Globus pallidus (tissue), 1 donor: ENCODE data around the gene CPNE9.
A peak's percentile ranks its signal among the peaks of the same experiment; 100 is the strongest.

Experiments
- DNase-seq: peaks from one replicate; pipeline ENCODE4 v3.0.0-alpha.2; 2015; ENCODE audit warnings: low spot score

Gene CPNE9

GRCh38 chr3:9686703-9687102 lies 16.9 kb upstream of the CPNE9 start:
- no peak for DNase-seq

GRCh38 chr3:9687514-9687913 lies 16.1 kb upstream of the CPNE9 start:
- no peak for DNase-seq

GRCh38 chr3:9688961-9689360 lies 14.7 kb upstream of the CPNE9 start:
- DNase-seq, result no peak

GRCh38 chr3:9689757-9690156 lies 13.9 kb upstream of the CPNE9 start:
- DNase-seq, result no peak

- peak; percentile 15 for DNase-seq
Measured at GRCh38 chr3:9690451-9691450, 12.9 kb upstream of the CPNE9 start.

- no peak for DNase-seq
Measured at GRCh38 chr3:9691636-9692035, 12.0 kb upstream of the CPNE9 start.

GRCh38 chr3:9692416-9692815 lies 11.2 kb upstream of the CPNE9 start:
- no peak for DNase-seq

GRCh38 chr3:9695345-9695744 lies 8.3 kb upstream of the CPNE9 start:
- DNase-seq, result no peak

GRCh38 chr3:9695746-9696145 lies 7.9 kb upstream of the CPNE9 start:
- no peak for DNase-seq

GRCh38 chr3:9696480-9697220 lies 7.0 kb upstream of the CPNE9 start:
- no peak for DNase-seq

GRCh38 chr3:9697892-9698291 lies 5.7 kb upstream of the CPNE9 start:
- no peak for DNase-seq

GRCh38 chr3:9698293-9698692 lies 5.3 kb upstream of the CPNE9 start:
- no peak for DNase-seq

- no peak for DNase-seq
Measured at GRCh38 chr3:9700536-9700935, 3.1 kb upstream of the CPNE9 start.

- no peak for DNase-seq
Measured at GRCh38 chr3:9701006-9701405, 2.6 kb upstream of the CPNE9 start.

GRCh38 chr3:9701711-9702110 lies 1.9 kb upstream of the CPNE9 start:
- DNase-seq, result no peak

GRCh38 chr3:9703240-9703639 lies 393 bp upstream of the CPNE9 start:
- DNase-seq, result no peak

- DNase-seq, result no peak
Measured at GRCh38 chr3:9704347-9705322, 1.0 kb downstream of the CPNE9 start.

- no peak for DNase-seq
Measured at GRCh38 chr3:9710174-9710739, 6.6 kb downstream of the CPNE9 start.

GRCh38 chr3:9712415-9712814 lies 8.8 kb downstream of the CPNE9 start:
- no peak for DNase-seq

- no peak for DNase-seq
Measured at GRCh38 chr3:9713142-9713541, 9.5 kb downstream of the CPNE9 start.

- DNase-seq, result no peak
Measured at GRCh38 chr3:9715136-9715535, 11.5 kb downstream of the CPNE9 start.
